Non-pigmented ciliary epithelial cell (primary cell): ENCODE measurements around the gene SLAIN2.
"Not testable (repeated sequence)": the region's sequence is repeated elsewhere in the genome, so short reads cannot be mapped to it uniquely, and the experiment has no call there.

Source experiments
- DNase-seq: peaks from one replicate; pipeline ENCODE4 v3.0.0-alpha.2; 2010; ENCODE audit warnings: low read depth

SLAIN2 gene

DNA sequence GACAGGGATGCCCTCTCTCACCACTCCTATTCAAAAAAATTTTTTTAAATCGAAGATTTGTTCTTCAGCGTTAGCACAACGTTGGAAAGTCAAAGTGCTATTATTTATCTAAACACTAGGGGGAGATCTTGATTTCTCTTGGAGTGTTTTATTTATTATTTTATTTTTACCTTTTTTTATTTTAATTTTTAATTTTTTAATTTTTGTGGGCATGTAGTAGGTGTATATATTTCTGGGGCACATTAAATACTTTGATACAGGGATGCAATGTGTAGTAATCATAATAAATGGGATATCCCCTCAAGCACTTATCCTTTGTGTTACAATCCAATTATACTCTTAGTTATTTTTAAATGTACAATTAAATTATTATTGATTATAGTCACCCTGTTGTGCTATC, 104.4 kb downstream of the SLAIN2 start:
- DNase-seq = no peak

DNA sequence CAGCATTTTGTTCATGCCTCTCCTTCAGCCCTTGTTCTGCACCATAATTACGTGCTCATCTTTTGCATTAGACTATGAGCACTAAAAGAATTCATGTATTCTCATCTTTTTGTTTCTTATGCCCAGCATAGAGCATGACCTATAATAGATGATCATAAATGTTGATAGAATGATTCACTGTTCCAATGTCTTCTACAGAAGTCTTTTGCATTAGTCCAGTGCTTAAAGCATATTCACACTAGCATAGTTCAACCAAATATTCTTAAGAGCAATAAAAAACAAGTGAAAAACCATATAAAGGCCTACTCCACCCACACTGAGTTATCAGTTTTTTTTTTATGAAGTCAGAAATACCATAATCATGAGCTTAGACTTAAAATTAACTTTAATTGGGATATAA, 105.3 kb downstream of the SLAIN2 start:
- no peak for DNase-seq

GRCh38 chr4:48449151-48449550, 107.8 kb downstream of the SLAIN2 start:
- DNase-seq = no peak

DNA sequence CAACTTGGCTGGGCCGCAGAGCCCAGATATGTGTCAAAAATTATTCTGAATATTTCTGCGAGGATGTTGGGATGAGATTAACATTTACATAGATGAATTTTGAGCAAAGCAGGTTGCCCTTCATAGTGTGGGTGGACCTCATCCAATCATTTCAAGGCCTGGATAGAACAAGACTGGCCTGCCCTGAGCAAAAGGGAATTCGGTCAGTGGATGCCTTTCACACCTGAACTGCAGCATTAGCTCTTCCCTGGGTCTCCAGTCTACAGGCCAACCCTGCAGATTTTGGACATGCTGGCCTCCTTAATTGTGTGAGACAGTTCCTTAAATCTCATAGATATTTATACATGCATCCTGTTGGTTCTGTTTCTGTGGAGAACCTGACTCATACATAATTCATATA, 109.4 kb downstream of the SLAIN2 start:
- DNase-seq = no peak

DNA sequence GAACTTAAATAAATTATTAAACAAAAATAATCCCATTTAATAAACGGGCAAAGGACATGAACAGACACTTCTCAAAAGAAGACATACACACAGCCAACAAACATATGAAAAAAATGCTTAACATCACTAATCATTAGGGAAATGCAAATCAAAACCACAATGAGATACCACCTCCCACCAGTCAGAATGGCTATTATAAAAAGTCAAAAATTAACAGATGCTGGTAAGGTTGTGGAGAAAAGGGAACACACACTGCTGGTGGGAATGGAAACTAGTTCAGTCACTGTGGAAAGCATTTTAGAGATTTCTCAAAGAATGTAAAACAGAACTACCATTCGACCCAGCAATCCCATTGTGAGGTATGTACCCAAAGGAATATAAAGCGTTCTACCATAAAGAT, 110.3 kb downstream of the SLAIN2 start:
- DNase-seq = not testable (repeated sequence)

GRCh38 chr4:48454591-48454990, 113.3 kb downstream of the SLAIN2 start:
- no peak for DNase-seq

DNA sequence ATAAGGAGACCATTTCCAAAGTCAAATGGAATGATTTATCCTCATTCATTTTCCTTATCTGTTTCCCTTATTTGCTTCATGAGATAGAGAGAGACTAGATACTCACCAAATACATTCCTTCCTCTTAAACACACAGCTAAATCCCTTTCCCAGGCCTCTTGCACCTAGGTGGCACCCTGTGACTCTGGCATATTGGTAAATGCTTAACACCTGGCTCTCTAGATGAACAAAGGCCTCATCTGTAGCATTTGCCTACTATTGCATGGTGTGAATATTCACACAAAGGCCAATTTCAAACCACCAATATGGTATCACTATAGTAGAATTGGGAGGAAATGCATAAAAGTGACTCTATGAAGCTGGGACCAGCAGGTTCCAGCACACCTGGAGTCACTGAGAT, 119.7 kb downstream of the SLAIN2 start:
- no peak for DNase-seq

DNA sequence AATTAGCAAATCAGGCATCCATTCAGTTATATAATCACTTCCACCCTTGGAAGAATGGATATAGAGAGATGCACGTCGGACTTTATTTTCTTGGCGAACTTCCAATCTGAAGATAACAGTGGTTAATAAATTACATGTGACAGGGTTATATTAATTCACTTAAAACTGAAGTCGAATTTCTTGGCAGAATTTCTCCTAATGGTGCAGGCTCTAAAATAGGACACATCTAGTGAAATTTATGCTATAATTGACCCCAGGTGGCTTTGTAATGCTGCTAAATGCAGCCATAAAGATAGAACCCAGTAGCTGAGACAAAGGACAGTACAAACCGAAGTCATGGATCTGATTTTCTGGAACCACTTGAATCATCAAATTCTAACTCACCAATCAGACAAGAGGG, 121.0 kb downstream of the SLAIN2 start:
- DNase-seq = no peak

DNA sequence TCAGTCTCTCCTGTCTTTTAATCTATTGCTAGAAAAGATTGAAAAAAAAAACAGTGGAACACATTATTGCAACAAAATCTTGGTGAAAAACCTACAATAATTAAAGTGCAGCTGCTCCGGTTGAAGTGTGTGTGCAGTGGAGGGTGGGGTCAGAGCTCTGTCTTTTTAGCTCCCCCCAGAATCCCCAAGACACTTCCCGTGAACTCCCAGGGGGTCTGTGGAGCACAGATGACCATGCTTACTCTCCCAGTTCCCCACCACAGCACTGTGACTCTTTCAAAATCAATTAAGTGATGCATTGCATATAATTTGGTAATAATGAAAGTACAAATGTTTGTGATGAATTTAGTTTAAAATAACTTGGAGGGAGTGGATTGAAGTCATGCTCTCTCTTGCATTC, 126.1 kb downstream of the SLAIN2 start:
- DNase-seq = no peak

DNA sequence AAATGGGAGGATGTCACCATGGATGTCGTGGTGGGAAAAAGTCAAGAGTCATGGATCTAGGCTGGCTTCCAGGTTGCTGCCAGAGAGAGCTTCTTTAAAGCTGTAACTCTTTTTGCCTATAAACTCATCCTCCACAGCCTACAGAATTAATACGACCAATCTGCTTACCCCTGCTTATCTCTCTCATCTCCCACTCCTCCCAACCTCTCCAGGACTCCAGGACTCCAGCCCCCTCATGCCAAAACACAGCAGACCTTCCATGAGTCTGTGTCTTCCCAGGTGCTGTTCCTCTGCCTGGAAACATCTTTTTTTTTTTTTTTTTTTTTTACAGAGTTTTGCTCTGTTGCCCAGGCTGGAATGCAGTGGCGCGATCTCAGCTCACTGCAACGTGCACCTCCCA, 126.6 kb downstream of the SLAIN2 start:
- no peak for DNase-seq

GRCh38 chr4:48470137-48470536, 128.8 kb downstream of the SLAIN2 start:
- no peak for DNase-seq

GRCh38 chr4:48470570-48470969, 129.2 kb downstream of the SLAIN2 start:
- DNase-seq = no peak

DNA sequence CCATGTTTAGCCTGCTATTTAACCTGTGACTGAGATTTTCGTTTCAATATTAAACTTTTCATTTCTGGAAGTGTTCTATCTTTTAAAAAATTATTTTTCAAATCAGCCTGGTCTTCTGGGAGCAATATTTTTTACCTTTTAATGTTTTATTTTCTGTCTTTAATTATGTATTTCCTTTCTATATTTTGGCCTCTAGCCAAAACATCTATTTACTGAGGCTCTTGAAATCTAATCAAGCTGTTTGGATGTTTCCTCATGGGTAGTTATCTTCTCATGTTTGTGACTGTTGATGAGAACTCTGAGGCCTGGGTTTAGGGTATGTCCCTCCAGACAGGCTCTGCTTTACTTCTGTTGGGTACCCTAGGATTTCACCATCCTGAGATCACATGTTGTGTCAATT, 131.5 kb downstream of the SLAIN2 start:
- no peak for DNase-seq

GRCh38 chr4:48475770-48476169, 134.4 kb downstream of the SLAIN2 start:
- DNase-seq = no peak
